Activated T-cell treated with anti-CD3 and anti-CD28 coated beads, Interleukin-2, amount 50 U/mL, for 24 hours (primary cell): ENCODE data around the gene PCDH10.

Source experiments
- DNase-seq: peaks from one replicate; pipeline ENCODE4 v3.0.0-alpha.2; 2020
- H3K27ac Mint-ChIP-seq: 2 replicates; pipeline ENCODE4 v1.8.0; 2020; ENCODE audit warnings: mild to moderate bottlenecking, mixed read lengths
- H3K27me3 Mint-ChIP-seq: 2 replicates; pipeline ENCODE4 v1.8.0; 2020; ENCODE audit warnings: mixed read lengths
- H3K36me3 Mint-ChIP-seq: 2 replicates; pipeline ENCODE4 v1.8.0; 2020; ENCODE audit warnings: low read depth, mixed read lengths
- H3K4me1 Mint-ChIP-seq: 2 replicates; pipeline ENCODE4 v1.8.0; 2020; ENCODE audit warnings: low read depth, mixed read lengths
- H3K4me3 Mint-ChIP-seq: 2 replicates; pipeline ENCODE4 v1.8.0; 2020; ENCODE audit warnings: mild to moderate bottlenecking, moderate library complexity, mixed read lengths
- H3K9me3 Mint-ChIP-seq: 2 replicates; pipeline ENCODE4 v1.8.0; 2020; ENCODE audit warnings: mixed read lengths

Gene PCDH10, protein sequence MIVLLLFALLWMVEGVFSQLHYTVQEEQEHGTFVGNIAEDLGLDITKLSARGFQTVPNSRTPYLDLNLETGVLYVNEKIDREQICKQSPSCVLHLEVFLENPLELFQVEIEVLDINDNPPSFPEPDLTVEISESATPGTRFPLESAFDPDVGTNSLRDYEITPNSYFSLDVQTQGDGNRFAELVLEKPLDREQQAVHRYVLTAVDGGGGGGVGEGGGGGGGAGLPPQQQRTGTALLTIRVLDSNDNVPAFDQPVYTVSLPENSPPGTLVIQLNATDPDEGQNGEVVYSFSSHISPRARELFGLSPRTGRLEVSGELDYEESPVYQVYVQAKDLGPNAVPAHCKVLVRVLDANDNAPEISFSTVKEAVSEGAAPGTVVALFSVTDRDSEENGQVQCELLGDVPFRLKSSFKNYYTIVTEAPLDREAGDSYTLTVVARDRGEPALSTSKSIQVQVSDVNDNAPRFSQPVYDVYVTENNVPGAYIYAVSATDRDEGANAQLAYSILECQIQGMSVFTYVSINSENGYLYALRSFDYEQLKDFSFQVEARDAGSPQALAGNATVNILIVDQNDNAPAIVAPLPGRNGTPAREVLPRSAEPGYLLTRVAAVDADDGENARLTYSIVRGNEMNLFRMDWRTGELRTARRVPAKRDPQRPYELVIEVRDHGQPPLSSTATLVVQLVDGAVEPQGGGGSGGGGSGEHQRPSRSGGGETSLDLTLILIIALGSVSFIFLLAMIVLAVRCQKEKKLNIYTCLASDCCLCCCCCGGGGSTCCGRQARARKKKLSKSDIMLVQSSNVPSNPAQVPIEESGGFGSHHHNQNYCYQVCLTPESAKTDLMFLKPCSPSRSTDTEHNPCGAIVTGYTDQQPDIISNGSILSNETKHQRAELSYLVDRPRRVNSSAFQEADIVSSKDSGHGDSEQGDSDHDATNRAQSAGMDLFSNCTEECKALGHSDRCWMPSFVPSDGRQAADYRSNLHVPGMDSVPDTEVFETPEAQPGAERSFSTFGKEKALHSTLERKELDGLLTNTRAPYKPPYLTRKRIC

DNA sequence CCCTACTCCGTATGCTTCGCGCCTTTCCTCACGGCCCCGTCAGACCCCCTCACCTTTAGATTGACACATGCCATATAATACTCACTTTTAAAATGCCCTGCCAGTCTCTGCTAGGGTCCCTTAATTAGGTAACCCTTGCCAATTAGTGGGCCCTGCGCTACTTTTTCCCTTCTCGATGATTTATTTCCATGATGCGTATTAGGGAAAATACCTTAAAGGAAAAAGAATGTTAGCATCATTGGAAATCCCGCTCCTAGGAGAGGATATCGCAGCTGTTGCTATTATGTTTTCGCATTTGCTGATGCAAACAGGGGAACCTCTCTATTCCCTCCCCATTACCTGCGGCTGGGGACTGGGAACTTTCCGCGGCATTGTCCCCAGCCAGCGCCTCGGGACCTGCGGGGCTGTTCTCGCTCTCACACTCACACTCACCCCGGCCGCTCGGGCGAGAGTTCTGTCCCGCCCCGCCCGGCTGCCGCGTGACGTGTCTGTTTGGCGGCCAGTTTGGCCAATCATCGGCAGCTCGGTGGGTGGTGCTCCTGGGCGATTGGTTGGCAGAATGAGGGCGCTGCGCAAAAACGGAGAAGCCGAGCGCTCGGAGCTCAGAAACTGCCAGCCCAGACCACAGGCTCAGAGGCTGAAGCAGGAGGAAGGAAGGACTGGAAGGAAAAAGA, at the start of gene PCDH10:
PCDH10 (plus strand) TSS at position 605 of the 674 bp plus-strand sequence. CDS start 847 bp downstream, outside the sequence.
- DNase-seq: no peak
- peak within 1 kb of the TSS; percentile 52 for H3K27ac Mint-ChIP-seq

DNA sequence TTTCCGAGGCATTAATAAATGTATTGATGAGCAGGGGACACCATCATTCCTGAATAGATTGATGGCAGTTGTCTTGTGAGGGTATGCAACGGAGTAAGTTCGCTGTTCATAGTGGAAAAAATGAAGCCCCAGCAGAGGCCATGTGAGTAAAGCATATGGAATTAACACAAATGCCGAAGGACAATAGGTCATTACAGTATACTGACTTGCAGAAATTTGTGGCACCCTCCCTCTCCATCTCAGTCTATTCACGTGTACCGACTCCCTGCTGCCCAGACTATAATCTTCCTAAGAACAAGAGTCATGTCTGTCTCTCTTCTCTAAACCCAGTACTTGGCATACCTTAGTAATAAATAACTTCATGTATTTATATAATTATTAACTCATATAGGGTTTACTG, 47.1 kb upstream of the PCDH10 start:
- H3K27ac Mint-ChIP-seq: no peak overlapping the region
- no peaks in the 10 kb centered on the region for H3K27me3 Mint-ChIP-seq
- H3K4me1 Mint-ChIP-seq: no peaks in the 10 kb centered on the region
- DNase-seq: no peak
- no peak overlapping the region for H3K4me3 Mint-ChIP-seq
- H3K36me3 Mint-ChIP-seq: no peaks in the 10 kb centered on the region
- H3K9me3 Mint-ChIP-seq: peaks cover 16% of the 10 kb centered on the region

More for the DNA sequence above, at the start of gene PCDH10:
- Mint-ChIP-seq H3K4me3 (peak within 1 kb of the TSS; percentile 31), H3K9me3 (no peaks in the 10 kb centered on the region), H3K4me1 (peaks cover 22% of the 10 kb centered on the region), H3K36me3 (no peaks in the 10 kb centered on the region), H3K27me3 (peaks cover 89% of the 10 kb centered on the region)

DNA sequence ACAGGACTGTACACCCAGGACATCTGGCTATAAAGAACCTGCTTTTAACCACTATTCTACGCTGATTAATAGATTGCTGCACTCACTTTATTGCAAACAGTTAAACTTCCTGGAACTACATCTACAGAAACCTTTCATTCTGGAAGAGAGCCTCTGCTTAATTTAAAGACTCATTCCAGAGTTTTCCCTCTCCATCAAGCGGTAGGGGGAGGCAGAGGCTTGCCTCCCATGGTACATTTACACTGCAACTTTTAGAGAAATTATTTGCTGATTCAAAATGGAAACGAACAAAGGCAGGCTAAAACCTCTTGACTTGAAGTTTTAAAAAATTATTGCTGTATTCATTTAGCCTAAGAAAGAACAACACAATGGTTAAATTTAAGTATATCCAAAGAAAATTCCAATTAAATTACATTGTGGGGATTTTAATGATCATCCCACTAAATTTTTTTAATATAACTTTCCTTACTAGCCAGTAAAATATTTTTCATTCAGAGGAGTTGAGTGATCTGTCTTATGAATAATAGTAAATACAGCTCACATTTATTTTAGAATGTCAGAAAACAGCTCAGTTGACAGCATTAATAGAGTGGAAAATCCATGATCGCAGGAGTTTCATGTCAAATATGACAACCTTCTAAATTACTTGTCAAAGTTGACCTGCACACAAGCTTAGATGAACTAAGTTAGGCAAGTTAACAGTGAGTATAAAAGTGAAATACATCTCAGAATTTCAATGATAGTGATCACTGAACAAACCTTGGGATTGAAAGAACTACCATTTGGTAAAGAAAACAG, 46.3 kb upstream of the PCDH10 start:
- H3K36me3 Mint-ChIP-seq: no peaks in the 10 kb centered on the region
- H3K27me3 Mint-ChIP-seq: no peaks in the 10 kb centered on the region
- H3K4me3 Mint-ChIP-seq: no peak overlapping the region
- H3K27ac Mint-ChIP-seq: no peak overlapping the region
- H3K4me1 Mint-ChIP-seq: no peaks in the 10 kb centered on the region
- no peak for DNase-seq
- H3K9me3 Mint-ChIP-seq: peaks cover 16% of the 10 kb centered on the region

DNA sequence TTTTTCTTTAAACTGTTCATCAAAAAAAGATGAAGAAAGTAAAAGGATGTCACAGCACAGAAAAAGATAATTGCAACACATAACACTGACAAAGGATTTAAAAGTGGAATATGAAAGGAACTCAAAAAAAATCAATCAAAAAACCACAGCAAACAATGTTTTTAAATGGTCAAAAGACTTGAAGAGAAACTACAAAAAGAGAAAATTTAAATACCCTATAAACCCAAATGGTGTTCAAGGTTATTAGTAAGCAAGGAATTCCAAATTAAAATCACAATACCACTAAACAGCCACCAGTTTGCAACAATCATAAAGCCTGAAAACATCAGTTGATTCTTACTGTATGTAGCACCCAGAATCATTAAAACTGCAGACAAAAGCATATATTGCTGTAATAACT, 36.5 kb upstream of the PCDH10 start:
- Mint-ChIP-seq H3K27me3 (no peaks in the 10 kb centered on the region), H3K27ac (no peak overlapping the region), H3K9me3 (peaks cover 2% of the 10 kb centered on the region), H3K4me1 (no peaks in the 10 kb centered on the region), H3K4me3 (no peak overlapping the region), H3K36me3 (no peaks in the 10 kb centered on the region)
- DNase-seq: no peak

DNA sequence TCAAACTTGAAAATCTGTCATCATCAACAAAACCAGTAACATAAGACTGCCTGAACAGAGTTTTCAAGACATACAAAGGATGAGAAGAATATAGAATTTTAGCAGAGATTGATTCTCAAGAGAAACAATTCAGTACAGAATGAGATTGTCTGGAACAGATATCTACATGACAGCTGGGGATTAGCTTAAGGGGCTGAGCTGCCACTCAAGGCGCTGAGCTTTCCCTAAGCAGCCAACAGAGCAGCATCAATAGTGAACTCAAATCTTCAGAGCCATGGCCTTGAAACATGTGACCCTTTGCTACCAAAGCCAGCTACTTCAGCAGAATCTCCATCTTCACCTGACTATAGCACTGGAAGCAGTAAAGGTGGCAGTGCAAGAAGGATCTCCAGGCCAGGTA, 24.3 kb upstream of the PCDH10 start:
- Mint-ChIP-seq H3K27ac (no peak overlapping the region), H3K36me3 (no peaks in the 10 kb centered on the region), H3K4me3 (no peak overlapping the region), H3K4me1 (no peaks in the 10 kb centered on the region), H3K27me3 (no peaks in the 10 kb centered on the region), H3K9me3 (peaks cover 3% of the 10 kb centered on the region)
- DNase-seq: no peak

DNA sequence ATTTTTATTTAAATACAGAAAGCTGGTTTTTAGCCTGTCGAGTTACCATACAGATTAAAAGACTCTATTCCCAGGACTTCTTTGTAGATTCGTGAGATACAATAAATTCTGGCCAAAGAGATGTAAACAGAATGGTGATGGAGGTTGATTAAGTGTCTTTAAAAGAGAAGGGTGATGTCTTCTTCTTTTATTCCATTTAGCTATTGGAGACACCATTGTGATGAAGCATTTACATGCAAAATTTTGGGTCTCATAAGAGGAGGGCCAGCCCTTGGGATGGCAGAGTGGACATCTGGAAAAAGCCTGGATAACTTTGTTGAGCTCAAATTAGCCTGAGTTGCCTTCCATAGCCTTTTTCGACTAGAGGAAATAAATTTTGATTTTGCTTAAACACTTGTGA, 21.6 kb upstream of the PCDH10 start:
- Mint-ChIP-seq H3K4me3 (no peak overlapping the region), H3K27me3 (no peaks in the 10 kb centered on the region), H3K36me3 (no peaks in the 10 kb centered on the region), H3K9me3 (peaks cover 3% of the 10 kb centered on the region), H3K4me1 (no peaks in the 10 kb centered on the region), H3K27ac (no peak overlapping the region)
- no peak for DNase-seq

DNA sequence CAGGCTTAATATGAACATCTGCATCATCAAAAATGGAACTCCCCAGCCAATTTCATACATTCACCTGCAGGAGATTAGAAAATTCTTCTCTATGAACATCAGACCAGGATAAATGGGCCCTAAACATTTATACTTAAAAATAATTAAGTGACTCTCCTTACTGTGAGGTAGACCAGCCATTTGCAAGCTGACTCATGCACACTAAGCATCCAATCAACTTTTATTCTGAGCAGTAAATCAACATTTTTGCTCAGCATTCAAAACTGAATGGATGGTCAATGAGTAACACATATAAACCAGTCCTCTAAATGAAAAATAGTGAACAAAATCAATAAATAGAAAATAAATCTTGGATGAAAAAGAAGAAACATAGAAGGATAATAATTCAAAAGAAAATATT, 19.9 kb upstream of the PCDH10 start:
- no peak for DNase-seq
- no peak overlapping the region for H3K27ac Mint-ChIP-seq
- no peaks in the 10 kb centered on the region for H3K27me3 Mint-ChIP-seq
- H3K4me3 Mint-ChIP-seq: no peak overlapping the region
- H3K9me3 Mint-ChIP-seq: peaks cover 3% of the 10 kb centered on the region
- no peaks in the 10 kb centered on the region for H3K4me1 Mint-ChIP-seq
- no peaks in the 10 kb centered on the region for H3K36me3 Mint-ChIP-seq

DNA sequence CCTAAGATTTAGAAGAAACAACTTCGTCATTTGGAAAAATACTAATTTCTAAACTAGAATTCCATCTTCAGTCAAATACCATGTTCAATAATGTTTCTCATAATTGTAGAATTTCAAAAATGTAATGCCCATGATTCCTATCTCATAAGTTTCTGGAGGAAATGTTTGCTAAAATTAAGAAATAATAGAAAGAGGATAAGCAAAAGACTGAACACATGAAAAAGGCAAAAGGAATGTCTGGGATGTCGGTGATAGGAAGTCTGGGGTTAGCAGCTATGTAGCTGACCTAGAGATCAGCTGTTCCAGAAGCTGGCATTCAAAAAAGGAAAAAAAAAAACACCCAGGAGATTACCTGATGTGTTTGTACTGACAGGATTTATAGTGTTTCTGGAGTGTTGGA, 18.9 kb upstream of the PCDH10 start:
- Mint-ChIP-seq H3K36me3 (no peaks in the 10 kb centered on the region), H3K27me3 (no peaks in the 10 kb centered on the region)
- DNase-seq: no peak

DNA sequence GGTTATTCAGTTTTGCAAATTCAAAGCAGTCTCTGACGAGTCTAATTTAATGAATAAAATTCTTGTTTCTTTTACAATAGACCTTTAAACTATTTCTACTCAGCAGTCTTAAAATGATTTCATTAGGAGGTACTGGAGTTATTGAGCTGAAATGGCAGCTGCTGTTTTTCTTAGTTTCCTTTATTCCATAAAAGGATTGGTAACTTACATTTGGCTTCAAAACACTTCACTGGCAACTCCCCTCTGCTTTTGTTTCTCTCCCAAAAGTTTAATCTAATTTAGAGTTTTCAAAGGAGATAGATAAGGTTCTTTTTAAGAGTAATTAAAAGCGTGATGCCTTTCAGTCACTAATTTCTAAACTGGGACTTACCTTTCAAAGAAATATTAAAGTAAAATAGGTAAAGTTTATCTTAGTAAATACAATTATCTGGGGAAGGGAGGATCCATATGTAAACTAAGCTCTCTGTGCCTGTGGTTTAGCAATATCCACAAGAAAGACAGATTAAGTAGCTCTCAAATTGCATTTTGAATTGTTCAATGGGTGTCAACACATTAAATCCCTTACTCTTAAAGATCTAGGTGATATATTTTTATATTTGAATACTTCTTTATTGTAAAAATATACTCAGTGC, 17.1 kb upstream of the PCDH10 start:
- H3K27ac Mint-ChIP-seq: no peak overlapping the region
- H3K4me3 Mint-ChIP-seq: no peak overlapping the region
- no peaks in the 10 kb centered on the region for H3K36me3 Mint-ChIP-seq
- DNase-seq: no peak
- no peaks in the 10 kb centered on the region for H3K4me1 Mint-ChIP-seq
- peaks cover 2% of the 10 kb centered on the region for H3K9me3 Mint-ChIP-seq
- H3K27me3 Mint-ChIP-seq: no peaks in the 10 kb centered on the region

More for the DNA sequence above, 18.9 kb upstream of the PCDH10 start:
- Mint-ChIP-seq H3K4me1 (no peaks in the 10 kb centered on the region), H3K9me3 (peaks cover 5% of the 10 kb centered on the region), H3K4me3 (no peak overlapping the region), H3K27ac (no peak overlapping the region)

DNA sequence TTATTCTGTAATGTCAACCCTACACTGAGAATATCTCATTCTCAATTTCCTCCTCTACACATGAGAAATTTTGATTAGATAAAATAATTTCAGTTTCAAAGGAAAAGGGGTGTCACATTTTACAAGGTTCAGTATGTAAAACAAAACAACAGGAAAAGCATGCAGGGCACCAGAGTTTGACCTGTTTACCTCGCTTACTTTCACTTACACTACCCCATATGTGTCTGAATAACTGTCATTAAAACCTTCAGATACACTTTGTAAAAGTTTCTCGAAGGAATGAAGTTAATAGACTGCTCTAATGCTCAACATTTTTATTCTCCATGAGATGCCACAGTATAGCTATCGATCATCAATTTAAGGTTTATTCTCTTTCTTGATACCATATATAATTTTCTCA, 12.3 kb upstream of the PCDH10 start:
- DNase-seq: no peak
- peaks cover 2% of the 10 kb centered on the region for H3K9me3 Mint-ChIP-seq
- no peaks in the 10 kb centered on the region for H3K36me3 Mint-ChIP-seq
- H3K4me3 Mint-ChIP-seq: no peak overlapping the region
- no peaks in the 10 kb centered on the region for H3K27me3 Mint-ChIP-seq
- H3K4me1 Mint-ChIP-seq: no peaks in the 10 kb centered on the region
- H3K27ac Mint-ChIP-seq: no peak overlapping the region

DNA sequence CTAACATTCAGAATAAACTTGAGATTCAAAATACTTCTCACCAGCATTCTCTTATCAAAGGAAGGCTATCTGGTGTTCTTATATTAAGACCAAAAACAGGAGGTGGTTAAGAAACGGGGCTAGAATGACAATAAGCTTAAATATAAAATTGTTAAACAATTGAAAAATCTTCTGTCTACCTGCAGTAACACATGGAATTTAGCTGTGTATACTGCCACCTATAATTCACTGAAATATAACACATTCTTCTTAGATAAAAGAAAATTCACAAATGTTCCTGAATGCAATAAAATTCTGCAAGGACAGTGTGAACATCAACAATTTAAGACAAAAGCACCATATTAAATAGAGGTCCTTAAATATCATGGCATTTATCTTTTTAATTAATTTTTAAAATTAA, 11.5 kb upstream of the PCDH10 start:
- no peak overlapping the region for H3K4me3 Mint-ChIP-seq
- H3K27me3 Mint-ChIP-seq: no peaks in the 10 kb centered on the region
- H3K27ac Mint-ChIP-seq: no peak overlapping the region
- no peaks in the 10 kb centered on the region for H3K4me1 Mint-ChIP-seq
- no peaks in the 10 kb centered on the region for H3K36me3 Mint-ChIP-seq
- DNase-seq: no peak
- H3K9me3 Mint-ChIP-seq: peaks cover 2% of the 10 kb centered on the region

DNA sequence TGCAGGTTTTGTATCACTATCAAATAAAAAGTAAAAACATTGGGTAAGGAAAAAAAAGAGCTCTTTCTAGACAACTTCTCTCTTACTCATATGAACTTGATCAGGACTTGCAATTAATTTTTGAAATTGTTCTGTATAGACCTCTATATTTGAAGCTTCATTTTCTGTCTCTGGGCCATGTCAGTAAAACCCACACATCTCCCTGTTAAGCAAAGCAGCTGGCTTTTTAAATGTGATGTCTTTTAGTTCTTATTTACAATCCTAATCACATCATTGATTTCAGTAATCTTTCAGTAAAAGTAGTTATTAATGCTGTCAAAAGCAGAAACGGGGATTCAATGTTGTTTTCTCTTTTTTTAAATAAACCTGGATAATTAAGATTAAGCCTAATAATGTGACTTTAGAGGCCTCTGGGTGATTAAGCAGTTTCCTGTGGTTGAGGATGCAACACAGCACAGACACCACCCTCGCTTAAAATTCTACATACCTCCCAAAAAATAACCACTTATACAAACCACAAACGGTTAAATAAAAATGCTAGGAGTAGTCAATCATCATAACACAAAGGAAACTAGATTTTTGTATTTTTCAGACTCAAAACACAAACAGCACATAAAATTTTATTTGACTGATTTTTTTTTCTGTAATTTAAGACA, 5.2 kb upstream of the PCDH10 start:
- peaks cover 41% of the 10 kb centered on the region for H3K27me3 Mint-ChIP-seq
- H3K9me3 Mint-ChIP-seq: no peaks in the 10 kb centered on the region
- H3K36me3 Mint-ChIP-seq: no peaks in the 10 kb centered on the region
- no peak overlapping the region for H3K27ac Mint-ChIP-seq
- H3K4me1 Mint-ChIP-seq: peaks cover 7% of the 10 kb centered on the region
- no peak for DNase-seq
- no peak overlapping the region for H3K4me3 Mint-ChIP-seq

DNA sequence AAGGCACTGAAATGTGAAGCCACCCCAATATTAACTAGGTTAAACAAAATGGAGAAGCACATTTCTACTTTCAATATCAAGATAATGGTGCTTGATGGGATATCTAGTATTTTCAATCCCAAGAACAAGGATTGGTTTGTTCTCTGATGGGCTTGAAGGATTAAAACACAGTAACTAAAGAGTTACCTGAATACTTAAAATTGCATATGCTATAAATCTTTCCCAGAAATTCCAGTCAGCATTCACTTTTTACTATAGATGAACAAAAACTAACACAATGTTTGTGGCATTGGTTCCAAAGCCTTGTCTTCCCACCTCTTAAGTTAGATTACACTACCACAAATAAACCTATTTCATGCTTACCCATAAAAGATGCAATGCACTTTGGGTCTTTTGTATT, 3.9 kb upstream of the PCDH10 start:
- Mint-ChIP-seq H3K4me3 (no peak overlapping the region), H3K36me3 (no peaks in the 10 kb centered on the region), H3K27me3 (peaks cover 54% of the 10 kb centered on the region), H3K9me3 (no peaks in the 10 kb centered on the region), H3K4me1 (peaks cover 18% of the 10 kb centered on the region), H3K27ac (no peak overlapping the region)
- no peak for DNase-seq
